D721Med (cell line): ENCODE measurements around the gene MGAT3.

Experiments
- DNase-seq: peaks from one replicate; pipeline ENCODE4 v3.0.0; 2011; ENCODE audit warnings: low spot score; ENCODE audit not compliant: insufficient read length
- FAIRE-seq: peaks from 2 replicates; lab custom pipeline; 2011; peaks lifted over from hg19 to GRCh38; lab: Jason Lieb, UNC
- CTCF ChIP-seq: IDR thresholded peaks from 2 replicates; pipeline ENCODE4 v1.5.1; 2012; ENCODE audit warnings: mild to moderate bottlenecking, control low read depth; ENCODE audit not compliant: insufficient read depth; ENCODE audit errors: missing control alignments

MGAT3 gene

GRCh38 chr22:39530692-39531331 lies 74.0 kb downstream of the MGAT3 start:
- DNase-seq = no peak
- TF ChIP-seq CTCF = peak; percentile 23
- FAIRE-seq = no peak

GRCh38 chr22:39532215-39533073 lies 75.6 kb downstream of the MGAT3 start, which contains the start of gene RPS19BP1:
Gene RPS19BP1 (minus strand): TSS chr22:39532748. CDS start chr22:39532738, 10 bp downstream.
- peak; percentile 52 for DNase-seq
- no peak for TF ChIP-seq CTCF
- FAIRE-seq = no peak

- TF ChIP-seq CTCF = no peak
- no peak for DNase-seq
- FAIRE-seq = no peak
Measured at GRCh38 chr22:39534092-39534506, 77.3 kb downstream of the MGAT3 start.

GRCh38 chr22:39534591-39535356 lies 78.0 kb downstream of the MGAT3 start:
- DNase-seq (no peak), FAIRE-seq (no peak)
- peak; percentile 89 for TF ChIP-seq CTCF

GRCh38 chr22:39535357-39535725 lies 78.5 kb downstream of the MGAT3 start:
- no peak for TF ChIP-seq CTCF
- DNase-seq (no peak), FAIRE-seq (no peak)

- DNase-seq = no peak
- FAIRE-seq = no peak
- TF ChIP-seq CTCF = no peak
Measured at GRCh38 chr22:39535831-39536449, 79.1 kb downstream of the MGAT3 start.
